Stimulated activated CD4-positive, alpha-beta T cell treated with anti-CD3 and anti-CD28 coated beads, TNF-alpha, amount 100 ng/mL, for 24 hours (primary cell): ENCODE data around the gene SLC16A5.
"Not testable (repeated sequence)": the region's sequence is repeated elsewhere in the genome, so short reads cannot be mapped to it uniquely, and the experiment has no call there.

ENCODE experiments used
- DNase-seq, 3 experiments: peaks; one replicate each; pipeline ENCODE4 v3.0.0-alpha.2; 2020; ENCODE audit warnings: low read depth in 3 of 3

The SLC16A5 gene

DNA sequence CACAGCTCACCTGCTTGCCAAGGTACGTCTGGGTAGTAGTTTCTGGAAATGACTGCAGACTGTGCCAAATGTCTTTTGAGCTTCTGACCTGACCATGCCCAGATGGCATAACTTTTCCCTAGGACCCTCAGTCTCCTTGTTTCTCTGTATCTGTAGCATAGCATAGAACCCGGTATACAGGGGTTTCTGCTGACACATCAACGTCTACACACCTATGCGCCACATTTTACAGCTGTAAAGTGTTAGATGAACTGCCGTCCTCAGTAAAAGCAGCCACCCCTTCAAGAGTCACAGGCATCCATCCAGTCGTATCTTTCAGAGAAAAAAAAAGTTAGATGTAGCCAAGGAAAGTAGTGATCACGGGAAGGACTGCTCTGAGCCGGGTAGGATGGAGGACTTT is 23.3 kb upstream of the SLC16A5 start:
- DNase-seq: no peak

DNA sequence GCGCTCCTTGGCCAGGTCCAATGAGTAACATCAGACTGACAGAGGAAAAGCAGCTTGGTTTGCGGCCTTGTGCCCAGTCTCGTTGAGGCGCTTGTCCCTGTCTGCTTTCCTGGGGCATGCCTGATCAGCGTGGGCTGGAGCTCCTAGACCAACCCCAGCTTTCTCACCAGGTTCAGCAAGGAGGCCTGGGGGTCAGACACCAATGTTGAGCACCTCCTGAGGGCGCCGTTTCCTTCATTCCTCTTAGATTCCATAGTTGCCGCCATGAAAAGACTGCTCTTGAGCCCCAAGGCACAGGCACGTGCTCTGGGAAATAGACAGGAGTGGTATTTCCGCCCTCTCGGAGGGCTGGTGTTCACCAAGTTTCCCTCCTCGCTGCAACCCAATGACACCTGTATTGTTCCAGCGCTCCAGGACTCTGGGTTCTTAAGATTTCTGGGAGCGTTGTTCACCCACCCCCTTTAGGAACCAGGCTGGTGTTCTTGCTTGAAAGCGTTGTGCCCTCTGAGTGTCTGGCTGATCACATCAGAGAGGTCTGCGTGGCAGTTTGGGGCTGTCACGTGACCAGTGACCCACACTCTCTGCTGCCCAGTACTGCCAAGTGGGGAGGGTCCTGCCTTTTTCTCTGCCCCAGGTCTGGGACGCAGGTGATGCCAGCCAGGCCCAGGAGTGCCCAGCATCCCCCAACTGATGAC is 22.7 kb upstream of the SLC16A5 start:
- DNase-seq: no peak

DNA sequence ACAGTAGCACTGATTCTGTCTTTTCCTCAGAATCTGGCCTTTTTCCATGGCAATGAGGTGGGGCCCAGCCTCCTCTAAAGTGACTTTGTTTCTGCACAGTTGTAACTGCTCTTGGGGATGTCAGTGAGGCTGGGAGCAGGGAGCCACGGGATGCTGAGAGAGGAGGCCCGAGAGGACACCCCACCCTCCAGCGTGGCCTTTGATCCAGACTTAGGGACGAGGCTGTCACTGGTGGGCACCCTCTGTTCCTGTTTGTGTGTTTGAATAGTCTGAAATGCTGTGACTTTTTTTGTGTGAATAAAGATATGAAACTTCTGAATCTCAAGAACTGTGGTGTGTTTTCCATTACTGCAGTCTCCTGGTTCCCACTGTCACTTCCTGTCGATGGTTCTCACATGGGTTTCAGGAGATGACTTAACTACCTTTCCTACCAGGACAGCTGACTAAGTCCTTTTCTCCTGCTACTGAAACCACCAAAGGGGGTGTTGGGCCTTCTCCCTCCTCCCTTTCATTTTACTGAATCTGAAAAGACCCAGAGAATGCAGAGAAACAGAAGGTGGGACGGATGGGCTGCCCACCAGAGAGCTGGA is 22.1 kb upstream of the SLC16A5 start:
- DNase-seq: peak in 1 of 3 experiments; percentile 24

DNA sequence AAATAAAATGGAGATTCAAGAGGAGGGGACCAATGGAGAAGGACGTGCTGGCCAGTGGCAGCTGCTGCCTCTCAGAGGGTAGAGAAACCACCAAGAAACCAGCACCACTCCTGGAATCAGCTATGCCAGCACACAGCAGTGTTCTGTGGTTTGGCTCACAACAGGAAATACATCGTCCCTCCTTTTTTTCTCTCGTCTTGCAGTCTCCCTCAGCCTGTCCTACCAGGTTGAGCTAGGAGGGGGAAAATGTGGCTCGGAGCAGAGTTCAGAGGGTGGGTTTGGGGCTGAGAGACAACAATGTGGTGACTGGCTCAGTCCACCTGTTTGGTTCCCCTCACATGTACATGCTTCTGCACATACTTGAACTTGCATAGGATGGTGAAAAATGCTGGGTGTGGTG is 19.9 kb upstream of the SLC16A5 start:
- DNase-seq: no peak

DNA sequence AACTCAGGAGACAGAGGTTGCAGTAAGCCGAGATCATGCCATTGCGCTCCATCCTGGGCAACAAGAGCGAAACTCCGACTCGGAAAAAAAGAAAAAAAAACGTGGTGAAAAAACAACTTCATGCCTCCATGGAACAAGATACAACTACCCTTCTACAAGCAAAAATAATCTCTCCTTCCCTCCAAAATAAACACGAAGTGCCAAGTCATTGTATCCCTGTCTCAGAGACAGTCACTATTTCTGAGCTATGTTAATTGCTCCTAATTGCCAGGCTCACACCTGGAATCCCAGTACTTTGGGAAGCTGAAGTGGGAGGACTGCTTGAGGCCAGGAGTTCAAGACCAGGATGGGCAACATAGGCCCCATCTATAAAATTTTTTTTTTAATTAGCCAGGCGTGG is 19.0 kb upstream of the SLC16A5 start:
- no peak for DNase-seq

DNA sequence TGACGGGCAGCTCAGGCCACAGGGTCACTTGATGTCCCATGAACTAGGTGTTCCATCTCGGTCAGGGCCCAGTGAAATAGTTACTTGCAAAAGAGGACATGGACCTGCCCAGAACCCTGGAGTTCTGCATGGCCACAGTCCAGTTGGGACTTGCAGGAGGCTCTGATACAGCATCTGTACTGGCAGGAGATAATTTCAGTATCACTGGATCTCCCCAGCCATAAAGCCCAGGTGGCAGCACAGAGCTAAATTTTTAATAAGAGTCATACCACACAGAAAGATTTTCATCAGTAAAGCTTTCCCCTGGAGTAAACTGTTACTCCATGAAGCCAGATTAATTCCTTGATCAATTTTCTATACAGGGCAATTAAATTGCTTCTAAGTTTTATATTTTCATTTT is 18.0 kb upstream of the SLC16A5 start:
- DNase-seq: no peak

DNA sequence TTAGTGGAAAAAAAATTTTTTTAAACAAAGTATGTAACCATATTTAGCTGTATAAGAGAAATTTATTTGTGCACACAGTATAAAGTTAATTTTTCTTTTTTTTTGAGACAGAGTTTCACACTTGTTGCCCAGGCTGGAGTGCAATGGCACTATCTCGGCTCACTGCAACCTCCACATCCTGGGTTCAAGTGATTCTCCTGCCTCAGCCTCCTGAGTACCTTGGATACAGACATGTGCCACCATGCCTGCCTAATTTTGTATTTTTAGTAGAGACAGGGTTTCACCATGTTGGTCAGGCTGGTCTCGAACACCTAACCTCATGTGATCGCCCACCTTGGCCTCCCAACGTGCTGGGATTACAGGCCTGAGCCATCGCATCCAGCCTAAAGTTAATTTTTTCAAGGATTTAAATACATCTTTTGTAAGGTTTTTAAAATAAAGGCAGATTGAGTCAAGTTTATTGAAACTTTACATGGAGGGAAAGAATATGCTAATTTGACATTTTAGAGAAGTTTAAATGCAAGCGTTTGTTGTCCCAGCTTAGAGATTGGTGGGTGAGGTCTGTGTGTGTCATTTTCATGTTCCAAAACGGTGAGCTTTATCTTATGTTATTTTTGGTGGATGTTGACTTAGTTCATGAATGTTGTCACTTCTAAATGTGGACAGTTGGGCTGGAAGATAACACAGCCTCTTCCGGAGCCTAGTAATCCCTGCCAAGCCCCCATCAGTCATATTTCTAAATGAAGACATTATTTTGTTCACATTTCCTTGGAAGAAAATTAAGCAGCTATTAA is 16.1 kb upstream of the SLC16A5 start:
- DNase-seq: not testable (repeated sequence)

DNA sequence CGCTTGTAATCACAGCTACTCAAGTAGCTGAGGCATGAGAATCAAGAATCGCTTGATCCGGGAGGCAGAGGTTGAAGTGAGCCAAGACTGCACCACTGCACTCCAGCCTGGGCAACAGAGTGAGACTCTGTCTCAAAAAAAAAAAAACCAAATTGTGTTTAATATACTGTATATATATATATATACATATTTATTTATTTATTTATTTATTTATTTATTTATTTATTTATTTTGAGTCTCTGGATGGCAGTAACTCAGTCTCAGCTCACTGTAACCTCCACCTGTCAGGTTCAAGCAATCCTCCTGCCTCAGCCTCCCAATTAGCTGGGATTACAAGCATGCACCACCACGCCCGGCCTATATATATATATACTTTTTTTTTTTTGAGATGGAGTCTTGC is 14.8 kb upstream of the SLC16A5 start:
- DNase-seq: not testable (repeated sequence)

DNA sequence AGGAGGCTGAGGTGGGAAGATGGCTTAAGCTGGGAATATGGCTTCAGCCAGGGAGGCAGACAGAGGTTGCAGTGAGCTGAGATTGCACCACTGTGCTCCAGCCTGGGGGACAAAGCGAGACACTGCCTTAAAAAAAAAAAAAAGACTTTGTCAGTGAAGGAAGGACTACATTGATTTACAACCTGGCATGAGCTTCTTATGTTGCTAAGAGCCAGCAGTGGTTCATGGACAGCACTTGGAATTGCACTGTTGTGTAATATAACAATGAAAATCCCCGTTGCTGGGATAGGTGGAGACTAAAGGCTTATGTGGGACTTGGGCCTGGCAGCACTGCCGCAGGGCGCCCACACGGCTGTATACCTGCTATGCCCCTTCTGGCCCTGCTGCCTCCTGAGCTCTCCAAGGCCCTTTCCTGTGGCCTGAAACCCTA is 14.1 kb upstream of the SLC16A5 start:
- no peak for DNase-seq

DNA sequence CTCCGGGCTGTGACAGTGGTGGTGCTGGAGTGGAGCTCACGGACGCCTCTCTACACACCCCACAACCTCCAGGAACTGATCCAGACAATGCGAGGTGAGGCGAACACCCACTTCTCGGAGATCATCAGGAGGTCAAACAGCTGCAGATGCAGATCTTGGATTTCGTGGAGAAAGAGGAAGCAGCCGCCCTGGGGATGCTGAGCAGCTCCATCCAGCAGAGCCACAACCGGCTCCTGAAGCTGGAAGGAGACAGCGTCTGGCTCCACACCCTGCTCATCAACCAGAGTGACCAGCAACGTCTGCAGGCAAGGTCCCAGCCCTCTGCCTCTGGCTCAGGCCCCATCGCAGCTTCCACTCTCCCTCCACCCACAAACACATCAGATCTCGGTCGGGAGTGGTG is 13.2 kb upstream of the SLC16A5 start:
- DNase-seq: no peak

DNA sequence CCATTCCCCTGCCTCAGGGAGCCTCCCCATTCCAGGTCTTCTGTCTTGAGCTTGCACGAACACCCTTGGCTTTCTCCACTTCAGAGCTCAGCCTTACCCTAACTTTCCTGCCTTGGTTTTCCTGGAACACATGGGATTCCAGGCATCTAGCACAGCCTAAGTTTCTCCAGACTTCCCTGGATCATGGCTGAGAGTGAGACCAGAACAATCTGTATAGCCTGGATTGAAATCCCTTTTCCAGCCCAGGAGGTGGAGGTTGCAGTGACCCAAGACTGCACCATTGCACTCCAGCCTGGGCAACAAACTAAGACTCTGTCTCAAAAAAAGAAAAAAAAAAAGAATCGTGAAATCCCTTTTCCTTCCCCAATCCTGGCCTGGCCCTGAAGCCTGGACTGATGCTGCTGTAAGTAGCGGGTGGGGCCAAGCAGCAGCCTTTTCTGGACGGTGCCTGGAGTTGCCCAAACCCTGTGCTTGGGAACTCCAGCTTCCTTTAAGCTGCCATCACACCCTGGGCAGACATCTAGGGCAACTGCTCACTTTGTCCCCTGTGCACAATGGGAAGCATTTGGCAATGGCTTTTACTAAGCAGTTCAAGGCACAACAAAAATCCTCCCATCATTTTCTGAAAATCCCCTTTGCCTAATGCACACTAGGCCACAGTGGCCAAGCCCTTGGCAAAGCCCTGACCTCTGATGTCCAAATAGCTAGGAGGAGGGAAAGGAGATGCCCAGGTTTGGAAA is 12.0 kb upstream of the SLC16A5 start:
- DNase-seq: no peak

DNA sequence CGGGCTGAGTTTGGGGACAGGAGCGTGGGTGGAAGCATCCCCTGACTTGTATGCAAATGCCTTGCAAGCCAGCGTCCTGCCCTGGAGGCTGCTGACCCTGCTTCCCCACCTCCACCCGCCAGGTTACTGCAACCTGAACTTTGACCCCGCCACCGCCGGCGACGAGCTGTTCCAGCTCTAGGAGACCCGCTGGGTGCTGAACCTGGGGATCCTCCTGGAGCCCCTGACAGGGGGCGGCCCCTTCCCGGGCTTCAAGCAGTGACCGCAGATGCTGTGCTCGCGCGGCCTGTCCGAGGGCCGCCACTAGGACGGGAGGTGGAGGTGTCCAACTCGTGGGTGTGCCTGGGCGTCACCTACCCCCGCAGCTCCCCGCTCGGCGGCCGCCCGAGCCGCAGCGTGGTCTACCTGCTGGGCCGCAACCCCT is 10.7 kb upstream of the SLC16A5 start:
- no peak for DNase-seq

DNA sequence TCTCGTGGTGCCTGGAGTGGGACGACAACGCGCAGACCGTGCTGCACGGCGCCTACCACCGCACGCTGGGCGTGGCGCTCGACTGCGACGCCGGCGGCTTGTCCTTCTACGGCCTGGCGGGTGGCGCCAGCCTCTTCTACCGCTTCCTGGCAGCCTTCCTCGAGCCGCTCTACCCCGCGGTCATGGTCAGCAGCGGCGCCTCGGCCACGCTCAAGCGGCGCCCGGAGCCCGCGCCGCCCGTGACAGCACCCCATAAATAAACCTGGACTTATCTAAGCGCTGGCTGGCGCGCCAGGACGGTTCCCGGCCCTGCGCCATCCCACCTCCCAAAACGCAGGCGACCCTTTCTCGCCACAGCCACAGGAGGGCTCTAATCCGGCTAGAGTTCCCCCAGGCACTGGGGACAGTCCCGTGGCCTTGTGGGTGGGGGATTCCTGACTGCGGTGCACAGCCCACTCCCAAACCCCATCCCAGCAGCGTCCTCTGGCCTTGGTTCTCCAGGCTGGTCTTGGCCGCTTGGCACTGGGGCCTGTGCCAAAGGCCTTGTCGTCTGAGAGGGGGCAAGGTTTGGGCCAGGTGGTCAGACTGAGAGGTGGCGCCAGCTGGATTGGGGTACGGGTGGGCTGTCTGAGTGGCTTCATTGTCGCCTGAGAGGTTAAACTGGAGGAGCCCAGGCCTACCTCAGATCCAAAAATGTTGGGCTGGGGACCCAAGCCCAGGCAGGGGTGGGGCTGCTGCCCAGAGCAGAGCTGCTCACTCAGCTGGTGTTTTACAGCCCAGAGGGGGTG is 10.1 kb upstream of the SLC16A5 start:
- DNase-seq: peak in 1 of 3 experiments; percentile 51

DNA sequence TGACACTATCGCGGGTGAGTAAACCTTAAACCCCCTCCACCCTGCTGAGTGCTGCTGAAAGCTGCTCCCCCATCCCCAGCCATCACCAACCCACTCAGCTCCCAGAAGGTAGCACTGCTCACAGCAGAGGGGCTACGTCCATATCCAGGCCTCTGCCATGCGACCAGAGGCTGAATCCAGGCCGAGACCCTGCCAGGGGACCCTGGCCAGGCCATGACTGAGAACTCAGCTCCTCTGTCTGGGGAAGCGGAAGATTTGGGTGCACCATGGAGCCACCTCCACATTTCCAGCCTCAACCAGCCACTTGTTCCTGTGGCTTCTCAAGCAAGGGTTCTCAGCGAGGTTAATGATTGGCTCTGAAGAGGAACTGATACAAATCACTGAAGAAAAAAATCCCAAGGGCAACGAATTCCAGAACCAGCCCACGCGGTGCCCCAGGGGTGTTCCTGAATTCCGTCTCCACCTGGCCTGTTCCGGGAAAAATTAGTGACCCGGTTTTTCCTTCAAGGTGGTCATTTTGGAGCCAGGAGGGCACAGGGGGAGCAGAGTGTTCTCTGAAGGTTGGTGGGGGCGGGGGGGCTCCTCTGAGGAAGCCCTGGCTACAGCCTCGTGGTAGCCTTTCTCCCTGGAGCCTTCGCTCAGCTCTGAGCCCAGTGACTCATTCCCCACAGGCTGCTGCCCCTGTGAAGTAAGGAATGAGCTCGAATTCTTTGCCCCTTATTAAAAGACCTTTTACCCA is 9.3 kb upstream of the SLC16A5 start:
- DNase-seq: no peak

DNA sequence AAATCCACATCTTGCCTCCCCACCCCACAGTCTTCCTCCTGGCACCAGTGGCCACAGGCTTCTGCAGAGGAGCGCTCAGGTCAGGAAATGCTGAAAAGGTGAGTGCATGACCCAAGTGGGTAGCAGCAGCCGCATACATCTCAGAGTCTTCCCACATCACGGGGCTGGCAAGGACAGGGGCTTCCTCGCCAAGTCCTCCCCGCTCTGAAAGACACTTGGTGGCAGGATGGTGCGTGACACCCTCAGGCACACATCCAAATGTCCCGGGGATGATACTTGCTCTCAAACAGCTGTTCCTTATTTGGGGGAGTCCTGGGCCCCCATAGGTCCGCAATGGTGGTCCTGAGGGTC is 8.8 kb upstream of the SLC16A5 start:
- no peak for DNase-seq

DNA sequence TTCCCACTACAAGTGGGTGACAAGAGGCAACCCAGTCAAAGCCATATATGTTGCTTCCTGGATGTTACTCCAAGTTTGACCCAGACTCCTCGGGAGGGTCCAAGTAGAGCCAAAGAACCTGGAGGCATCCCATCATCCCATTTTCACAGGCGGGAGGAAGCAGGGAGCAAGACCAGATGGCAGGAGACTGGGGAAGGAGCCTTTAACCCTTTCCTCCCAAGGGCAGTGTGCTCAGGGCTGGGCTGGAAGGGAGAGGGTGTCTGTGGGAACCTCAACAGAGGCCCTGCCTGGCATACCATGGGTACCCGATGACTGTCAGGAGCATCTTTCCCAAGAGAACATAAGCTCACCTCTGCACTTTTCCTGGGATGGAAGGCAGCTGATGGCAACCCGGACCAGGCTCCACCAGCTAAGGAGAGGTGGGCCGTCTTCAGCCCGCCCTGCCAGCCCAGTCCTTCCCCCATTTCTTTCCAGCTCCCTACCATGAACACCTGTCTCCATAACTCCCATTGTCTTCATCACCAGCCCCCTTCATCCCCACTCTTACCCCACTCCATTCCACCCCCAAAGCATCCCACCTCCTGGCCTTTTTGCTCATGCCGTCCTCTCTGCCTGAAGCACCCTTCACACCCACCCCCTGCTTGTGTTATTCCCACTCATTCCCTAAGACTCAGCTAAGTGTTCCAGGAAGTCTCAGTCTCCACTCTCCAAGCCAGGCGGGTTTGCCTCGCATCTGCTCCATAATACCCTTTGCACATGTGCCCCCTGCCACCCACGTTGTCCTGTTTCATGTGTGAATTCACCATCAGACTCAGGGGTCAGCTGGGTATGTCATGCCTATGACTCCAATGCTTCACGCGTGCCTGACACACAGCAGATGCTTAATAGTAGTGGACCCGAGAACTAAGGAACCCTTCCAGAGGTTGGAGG is 5.9 kb upstream of the SLC16A5 start:
- no peak for DNase-seq

DNA sequence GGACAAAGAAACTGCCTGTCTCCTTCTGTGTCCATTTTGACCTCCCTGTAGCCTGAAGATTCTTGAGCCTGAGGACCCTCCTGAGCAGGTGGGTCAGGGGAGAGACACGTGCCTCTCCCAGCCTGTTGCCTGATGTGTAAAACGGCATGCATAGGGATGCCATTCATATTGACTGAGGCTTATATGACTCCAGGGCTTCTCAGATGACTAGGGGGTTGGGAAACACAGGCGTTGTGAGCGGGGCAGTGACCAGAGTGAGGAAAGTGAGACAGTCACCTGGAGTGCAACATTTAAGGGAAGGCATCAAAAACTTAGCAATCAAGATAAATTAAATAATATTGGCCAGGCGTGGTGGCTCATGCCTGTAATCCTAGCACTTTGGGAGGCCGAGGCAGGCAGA is 5.1 kb upstream of the SLC16A5 start:
- no peak for DNase-seq

DNA sequence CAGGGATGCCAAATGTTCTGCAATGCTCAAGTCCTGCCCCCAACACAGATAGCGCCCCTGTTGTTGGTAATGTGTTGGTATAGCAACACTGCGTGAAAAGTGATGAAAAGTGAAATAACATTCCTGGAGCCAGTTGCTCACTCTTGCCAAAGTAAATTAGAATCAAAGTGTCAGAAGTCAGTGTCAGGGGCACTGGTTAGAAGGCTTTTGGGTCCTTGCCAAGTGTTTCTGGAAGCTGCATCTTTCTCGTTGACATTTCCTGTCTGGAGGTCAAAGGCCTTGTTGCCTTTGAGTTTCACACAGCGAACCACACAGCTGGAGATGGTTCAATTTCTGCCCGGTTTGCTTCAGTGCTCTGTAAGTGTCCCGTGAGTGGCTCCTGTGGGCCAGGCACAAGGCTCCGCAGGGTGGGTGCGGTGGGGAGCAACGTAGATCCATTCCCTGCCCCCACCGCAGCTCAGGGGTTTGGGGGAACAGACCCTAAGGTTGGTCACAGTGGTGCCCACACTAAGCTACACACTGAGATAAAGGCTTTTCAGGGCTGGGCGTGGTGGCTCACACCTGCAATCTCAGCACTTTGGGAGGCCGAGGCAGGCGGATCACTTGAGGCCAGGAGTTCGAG is 3.6 kb upstream of the SLC16A5 start:
- no peak for DNase-seq

DNA sequence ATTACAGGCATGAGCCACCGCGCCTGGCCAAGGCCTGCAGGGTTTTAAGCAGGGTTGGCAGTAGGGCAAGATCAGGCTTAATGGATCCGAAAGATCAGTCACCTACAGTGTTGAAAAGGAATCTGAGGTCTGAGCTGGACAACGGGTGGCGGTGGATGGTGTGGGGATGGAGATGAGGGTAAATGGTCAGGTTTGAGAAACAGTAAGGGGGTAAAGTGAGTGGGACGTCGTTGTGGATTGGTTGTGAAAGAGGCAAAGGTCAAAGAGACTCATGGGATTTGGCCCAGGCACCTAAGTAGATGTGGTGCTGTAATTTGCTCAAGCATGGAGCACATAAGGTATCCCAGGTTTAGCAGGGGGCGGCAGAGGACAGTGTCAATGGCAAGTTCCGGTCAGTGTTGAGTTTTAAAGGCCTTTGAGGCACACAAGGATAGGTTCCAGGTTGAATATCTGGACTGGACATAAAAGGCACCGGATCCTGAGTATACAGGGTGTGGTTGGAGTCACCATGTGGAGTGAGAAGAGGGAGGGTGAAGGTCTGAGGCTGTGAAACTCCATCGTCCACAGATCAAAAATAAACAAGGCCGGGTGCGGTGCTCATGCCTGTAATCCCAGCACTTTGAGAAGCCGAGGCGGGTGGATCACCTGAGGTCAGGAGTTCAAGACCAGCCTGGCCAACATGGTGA is 1.1 kb upstream of the SLC16A5 start:
- no peak for DNase-seq
